ENCODE results near the gene MSL3B.

MSL3B gene

DNA sequence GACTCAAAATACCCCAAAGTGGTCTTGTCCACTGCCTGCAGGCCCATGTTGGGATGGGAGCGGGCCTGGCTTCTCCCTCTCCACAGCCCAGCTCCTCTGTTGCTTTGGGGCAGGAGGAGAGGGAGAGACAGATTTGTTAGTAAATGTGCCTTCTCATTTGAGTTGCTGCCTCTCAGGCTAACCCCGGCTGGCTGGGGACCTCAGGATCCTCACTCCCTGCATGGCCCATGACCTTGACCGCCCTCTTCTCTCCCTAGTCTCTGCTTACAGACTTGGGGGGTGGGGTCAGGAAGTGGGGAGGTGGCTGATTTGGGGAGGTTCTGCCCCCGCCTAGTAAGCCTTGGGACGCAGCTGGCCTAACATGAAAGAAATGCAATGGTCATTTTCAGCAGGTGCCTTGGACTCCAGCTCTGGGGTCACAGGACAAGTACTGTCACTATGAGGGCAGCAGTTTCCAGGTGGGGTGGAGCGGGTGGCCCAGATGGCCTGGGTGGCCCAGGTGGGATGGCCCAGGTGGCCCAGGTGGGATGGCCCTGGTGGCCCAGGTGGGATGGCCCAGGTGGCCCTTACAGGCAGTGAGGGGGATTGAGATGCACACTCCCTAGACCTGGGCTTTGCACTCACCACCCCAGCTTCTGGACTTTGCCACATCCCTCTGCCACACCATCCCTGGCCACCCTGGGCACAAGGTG, 37.9 kb downstream of the MSL3B start (continued):
- TF ChIP-seq, protein P1, sequence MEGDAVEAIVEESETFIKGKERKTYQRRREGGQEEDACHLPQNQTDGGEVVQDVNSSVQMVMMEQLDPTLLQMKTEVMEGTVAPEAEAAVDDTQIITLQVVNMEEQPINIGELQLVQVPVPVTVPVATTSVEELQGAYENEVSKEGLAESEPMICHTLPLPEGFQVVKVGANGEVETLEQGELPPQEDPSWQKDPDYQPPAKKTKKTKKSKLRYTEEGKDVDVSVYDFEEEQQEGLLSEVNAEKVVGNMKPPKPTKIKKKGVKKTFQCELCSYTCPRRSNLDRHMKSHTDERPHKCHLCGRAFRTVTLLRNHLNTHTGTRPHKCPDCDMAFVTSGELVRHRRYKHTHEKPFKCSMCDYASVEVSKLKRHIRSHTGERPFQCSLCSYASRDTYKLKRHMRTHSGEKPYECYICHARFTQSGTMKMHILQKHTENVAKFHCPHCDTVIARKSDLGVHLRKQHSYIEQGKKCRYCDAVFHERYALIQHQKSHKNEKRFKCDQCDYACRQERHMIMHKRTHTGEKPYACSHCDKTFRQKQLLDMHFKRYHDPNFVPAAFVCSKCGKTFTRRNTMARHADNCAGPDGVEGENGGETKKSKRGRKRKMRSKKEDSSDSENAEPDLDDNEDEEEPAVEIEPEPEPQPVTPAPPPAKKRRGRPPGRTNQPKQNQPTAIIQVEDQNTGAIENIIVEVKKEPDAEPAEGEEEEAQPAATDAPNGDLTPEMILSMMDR (IDR thresholded peaks at IDR 0.05; ENCODE audit: low read depth, low read length, missing input control), result no peak

DNA sequence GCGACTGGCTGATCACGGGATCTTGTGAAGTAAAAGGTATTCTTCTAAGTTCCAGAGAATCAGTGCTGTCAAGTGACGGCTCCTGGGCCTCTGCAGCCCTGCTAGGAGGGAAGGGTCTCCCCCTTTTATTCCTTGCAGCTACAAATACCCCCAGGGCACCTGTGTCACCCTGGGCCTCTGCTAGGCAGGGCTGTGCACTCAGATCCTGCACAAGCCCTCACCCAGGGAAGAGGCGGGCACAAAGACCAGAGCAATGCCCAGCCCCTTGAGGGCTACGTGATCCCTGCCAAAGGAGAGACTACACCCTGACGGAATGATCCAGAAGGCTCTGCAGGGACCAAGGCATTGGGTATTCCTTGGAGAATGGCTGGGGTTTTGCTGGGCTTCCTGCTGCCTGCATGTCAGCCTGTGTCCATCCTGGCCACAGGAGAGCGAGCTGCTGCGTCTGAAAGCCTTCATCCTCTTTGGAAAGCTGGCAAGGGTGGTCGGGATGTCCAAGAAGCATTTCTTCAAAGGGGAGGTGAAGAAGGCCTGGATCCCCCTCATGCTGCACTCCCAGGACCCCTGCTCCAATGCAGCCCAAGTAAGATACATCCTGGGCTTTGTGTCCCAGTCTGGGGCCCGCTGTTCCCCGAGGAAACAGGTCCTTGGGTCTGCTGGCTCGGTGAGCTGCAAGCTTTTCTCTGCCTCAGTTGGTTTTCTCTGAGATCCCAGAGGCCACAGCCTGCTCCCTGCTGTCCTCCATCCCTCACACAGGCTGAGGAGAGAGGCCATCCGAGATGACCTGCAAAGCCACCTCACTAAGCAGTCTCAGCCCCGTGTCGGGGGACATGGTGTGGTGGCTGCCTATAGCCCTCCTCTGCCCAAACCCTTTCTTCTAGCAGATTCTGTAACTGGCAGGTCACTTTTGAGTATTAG, 38.7 kb downstream of the MSL3B start:
- Histone ChIP-seq H3K9ac (ENCODE audit: low read depth in 1 of 2, low read length in 2 of 2) (no peak overlapping the region), H3K36me3 (ENCODE audit: control insufficient read depth in 4 of 4, insufficient read depth in 3 of 4, low read depth in 1 of 4, low read length in 3 of 4) (no peaks in the 10 kb centered on the region), H3K27ac (ENCODE audit: low read depth in 1 of 2, low read length in 2 of 2) (no peak overlapping the region), H3K9me3 (ENCODE audit: control insufficient read depth in 4 of 4, low read length in 3 of 4) (no peaks in the 10 kb centered on the region), H3K27me3 (ENCODE audit: control insufficient read depth in 4 of 4, insufficient read depth in 4 of 4, low read length in 3 of 4) (no peaks in the 10 kb centered on the region), H3K4me1 (ENCODE audit: control insufficient read depth in 4 of 4, insufficient read depth in 4 of 4, low read length in 3 of 4) (peaks cover 0 to under 1% (median 0%) of the 10 kb centered on the region in 4 donors), H3K4me3 (ENCODE audit: low read depth in 1 of 3, low read length in 3 of 3) (no peak overlapping the region)
- whole genome bisulfite sequencing, result 92% methylated on average over 15 of the region's 15 CpGs
- TF ChIP-seq, protein P2, sequence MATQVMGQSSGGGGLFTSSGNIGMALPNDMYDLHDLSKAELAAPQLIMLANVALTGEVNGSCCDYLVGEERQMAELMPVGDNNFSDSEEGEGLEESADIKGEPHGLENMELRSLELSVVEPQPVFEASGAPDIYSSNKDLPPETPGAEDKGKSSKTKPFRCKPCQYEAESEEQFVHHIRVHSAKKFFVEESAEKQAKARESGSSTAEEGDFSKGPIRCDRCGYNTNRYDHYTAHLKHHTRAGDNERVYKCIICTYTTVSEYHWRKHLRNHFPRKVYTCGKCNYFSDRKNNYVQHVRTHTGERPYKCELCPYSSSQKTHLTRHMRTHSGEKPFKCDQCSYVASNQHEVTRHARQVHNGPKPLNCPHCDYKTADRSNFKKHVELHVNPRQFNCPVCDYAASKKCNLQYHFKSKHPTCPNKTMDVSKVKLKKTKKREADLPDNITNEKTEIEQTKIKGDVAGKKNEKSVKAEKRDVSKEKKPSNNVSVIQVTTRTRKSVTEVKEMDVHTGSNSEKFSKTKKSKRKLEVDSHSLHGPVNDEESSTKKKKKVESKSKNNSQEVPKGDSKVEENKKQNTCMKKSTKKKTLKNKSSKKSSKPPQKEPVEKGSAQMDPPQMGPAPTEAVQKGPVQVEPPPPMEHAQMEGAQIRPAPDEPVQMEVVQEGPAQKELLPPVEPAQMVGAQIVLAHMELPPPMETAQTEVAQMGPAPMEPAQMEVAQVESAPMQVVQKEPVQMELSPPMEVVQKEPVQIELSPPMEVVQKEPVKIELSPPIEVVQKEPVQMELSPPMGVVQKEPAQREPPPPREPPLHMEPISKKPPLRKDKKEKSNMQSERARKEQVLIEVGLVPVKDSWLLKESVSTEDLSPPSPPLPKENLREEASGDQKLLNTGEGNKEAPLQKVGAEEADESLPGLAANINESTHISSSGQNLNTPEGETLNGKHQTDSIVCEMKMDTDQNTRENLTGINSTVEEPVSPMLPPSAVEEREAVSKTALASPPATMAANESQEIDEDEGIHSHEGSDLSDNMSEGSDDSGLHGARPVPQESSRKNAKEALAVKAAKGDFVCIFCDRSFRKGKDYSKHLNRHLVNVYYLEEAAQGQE (IDR thresholded peaks at IDR 0.05), result no peak
- TF ChIP-seq RAD21 (IDR thresholded peaks at IDR 0.05) (no peak), GABPA (IDR thresholded peaks at IDR 0.05 in 1 of 2, conservative IDR thresholded peaks at IDR 0.05 in 1 of 2) (no peak), SP1 (IDR thresholded peaks at IDR 0.05) (no peak), YY1 (IDR thresholded peaks at IDR 0.05) (no peak), RXRA (IDR thresholded peaks at IDR 0.05) (no peak), EGR1 (IDR thresholded peaks at IDR 0.05; ENCODE audit: low read depth in 2 of 2) (no peak), FOXA1 (IDR thresholded peaks at IDR 0.05) (no peak), JUND (IDR thresholded peaks at IDR 0.05) (no peak), FOXA2 (IDR thresholded peaks at IDR 0.05) (no peak), HNF4A (conservative IDR thresholded peaks at IDR 0.05) (no peak), HNF4G (IDR thresholded peaks at IDR 0.05) (no peak), NR2F2 (IDR thresholded peaks at IDR 0.05) (no peak), TAF1 (conservative IDR thresholded peaks at IDR 0.05) (no peak)
- TF ChIP-seq, protein P3, sequence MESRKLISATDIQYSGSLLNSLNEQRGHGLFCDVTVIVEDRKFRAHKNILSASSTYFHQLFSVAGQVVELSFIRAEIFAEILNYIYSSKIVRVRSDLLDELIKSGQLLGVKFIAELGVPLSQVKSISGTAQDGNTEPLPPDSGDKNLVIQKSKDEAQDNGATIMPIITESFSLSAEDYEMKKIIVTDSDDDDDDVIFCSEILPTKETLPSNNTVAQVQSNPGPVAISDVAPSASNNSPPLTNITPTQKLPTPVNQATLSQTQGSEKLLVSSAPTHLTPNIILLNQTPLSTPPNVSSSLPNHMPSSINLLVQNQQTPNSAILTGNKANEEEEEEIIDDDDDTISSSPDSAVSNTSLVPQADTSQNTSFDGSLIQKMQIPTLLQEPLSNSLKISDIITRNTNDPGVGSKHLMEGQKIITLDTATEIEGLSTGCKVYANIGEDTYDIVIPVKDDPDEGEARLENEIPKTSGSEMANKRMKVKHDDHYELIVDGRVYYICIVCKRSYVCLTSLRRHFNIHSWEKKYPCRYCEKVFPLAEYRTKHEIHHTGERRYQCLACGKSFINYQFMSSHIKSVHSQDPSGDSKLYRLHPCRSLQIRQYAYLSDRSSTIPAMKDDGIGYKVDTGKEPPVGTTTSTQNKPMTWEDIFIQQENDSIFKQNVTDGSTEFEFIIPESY (IDR thresholded peaks at IDR 0.05), result no peak
- TF ChIP-seq, protein P4, sequence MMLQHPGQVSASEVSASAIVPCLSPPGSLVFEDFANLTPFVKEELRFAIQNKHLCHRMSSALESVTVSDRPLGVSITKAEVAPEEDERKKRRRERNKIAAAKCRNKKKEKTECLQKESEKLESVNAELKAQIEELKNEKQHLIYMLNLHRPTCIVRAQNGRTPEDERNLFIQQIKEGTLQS (IDR thresholded peaks at IDR 0.05), result no peak
- TF ChIP-seq, protein P5, sequence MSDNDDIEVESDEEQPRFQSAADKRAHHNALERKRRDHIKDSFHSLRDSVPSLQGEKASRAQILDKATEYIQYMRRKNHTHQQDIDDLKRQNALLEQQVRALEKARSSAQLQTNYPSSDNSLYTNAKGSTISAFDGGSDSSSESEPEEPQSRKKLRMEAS (IDR thresholded peaks at IDR 0.05), result no peak
- TF ChIP-seq, protein P1 (IDR thresholded peaks at IDR 0.05; ENCODE audit: low read depth, low read length, missing input control), result no peak
- DNase-seq (ENCODE audit: low spot score), result no peak
